HG03139 (cell line): Measurements from ENCODE around the gene ZNF628.

Source experiments
- ATAC-seq: cut with Tn5 transposase; IDR thresholded peaks from one replicate; pipeline ENCODE4 v1.9.1; 2021; ENCODE audit not compliant: unreplicated experiment

The ZNF628 gene

DNA sequence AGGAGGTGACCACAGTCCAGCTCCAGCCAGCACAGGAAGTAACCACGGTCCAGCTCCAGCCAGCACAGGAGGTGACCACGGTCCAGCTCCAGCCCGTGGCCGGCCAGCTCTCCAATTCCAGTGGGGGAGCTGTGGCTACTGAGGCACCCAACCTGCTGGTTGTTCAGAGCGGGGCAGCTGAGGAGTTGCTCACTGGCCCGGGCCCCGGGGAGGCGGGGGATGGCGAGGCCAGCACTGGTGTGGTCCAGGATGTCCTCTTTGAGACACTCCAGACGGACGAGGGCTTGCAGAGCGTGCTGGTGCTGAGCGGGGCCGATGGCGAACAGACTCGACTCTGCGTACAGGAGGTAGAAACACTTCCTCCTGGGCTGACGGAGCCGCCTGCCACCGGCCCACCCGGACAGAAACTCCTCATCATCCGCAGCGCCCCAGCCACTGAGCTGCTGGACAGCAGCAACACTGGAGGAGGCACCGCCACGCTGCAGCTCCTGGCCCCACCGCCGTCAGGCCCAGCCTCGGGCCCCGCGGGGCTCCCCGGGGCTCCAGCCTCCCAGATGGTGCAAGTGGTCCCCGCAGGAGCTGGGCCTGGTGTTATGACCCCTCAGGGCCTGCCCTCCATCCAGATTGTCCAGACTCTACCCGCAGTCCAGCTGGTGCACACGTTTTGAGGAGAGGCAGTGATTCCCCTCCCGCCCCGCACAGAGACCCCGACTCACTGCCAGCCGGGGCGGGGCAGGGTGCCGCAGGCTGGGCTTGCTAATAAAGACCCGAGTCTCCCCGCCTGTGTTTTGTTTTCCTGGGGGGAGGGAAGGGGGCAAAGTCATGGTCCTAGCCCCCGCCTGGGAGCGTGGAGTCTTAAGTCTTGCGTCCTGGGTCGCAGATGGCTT is 7.5 kb downstream of the ZNF628 start:
- no peak for ATAC-seq

DNA sequence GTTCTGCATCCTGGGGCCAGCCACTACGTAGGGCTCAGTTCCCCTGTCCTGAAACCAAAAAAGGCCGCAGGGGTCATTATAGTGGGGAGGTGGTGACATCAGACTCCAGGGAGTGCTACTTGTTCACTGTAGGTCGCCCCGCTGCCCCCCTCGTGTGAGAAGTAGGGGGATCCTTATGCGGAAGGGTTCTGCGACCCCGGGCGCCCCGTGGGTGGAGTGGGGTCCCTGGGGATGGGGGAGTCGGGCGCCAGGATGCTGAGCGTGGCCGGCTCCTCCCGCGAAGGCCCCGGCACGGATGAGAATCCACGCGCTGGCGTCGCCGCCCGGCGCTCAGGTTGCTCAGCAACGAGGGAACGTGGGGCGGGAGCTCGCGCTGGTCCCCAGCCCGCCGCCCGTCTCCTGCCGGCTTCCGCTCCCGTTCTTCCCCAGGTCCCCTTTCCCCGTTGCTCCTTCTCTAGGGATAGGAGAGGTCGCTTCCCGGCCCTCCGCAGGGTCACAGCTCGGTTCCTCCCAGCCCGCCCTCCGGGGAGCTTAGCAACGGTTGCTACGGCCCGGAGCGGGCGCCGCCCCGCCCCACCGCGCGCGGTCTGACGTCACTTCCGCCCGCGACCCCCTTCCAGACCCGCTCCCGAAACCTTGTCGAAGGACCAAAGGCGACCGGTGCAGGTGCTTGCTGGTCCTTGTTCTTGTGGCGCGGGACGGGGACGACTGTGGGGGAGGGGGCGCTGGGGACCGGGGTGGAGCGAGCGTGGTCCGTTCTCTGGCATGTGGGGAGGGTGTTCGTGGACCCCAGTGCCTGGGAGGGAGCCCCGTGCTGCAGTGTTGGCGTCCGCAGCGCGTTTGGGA is 8.4 kb downstream of the ZNF628 start, which contains the start of gene NAT14:
Gene NAT14 (plus strand): TSS at position 596 of the 846 bp plus-strand sequence. CDS start 521 bp downstream, outside the sequence.
- no peak for ATAC-seq

DNA sequence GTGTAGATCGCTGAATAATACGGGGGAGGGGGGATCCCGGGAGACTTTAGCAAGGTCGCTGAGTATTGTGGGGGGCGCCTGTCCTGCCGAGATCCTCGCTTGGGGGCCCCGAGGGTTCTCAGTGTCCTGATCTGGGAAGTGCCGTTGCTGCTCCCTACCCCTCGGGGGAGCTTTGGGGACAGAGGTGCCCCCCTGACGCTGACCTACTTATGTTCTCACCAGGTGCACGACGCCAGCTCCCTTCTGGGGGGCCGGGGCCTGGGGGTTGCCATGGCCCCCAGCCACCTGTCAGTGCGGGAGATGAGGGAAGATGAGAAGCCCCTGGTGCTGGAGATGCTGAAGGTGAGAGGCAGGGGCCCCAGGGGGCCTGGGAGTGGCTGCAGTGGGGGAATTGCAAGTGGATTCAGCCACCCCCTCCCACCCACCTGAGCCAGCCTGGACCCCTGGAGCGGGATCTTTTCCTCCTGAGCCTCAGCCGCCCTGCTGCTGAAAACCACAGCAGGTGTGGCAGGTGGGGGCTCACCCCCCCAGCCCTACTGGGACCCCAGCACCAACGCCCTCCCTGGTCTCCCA is 9.1 kb downstream of the ZNF628 start:
- ATAC-seq: no peak

DNA sequence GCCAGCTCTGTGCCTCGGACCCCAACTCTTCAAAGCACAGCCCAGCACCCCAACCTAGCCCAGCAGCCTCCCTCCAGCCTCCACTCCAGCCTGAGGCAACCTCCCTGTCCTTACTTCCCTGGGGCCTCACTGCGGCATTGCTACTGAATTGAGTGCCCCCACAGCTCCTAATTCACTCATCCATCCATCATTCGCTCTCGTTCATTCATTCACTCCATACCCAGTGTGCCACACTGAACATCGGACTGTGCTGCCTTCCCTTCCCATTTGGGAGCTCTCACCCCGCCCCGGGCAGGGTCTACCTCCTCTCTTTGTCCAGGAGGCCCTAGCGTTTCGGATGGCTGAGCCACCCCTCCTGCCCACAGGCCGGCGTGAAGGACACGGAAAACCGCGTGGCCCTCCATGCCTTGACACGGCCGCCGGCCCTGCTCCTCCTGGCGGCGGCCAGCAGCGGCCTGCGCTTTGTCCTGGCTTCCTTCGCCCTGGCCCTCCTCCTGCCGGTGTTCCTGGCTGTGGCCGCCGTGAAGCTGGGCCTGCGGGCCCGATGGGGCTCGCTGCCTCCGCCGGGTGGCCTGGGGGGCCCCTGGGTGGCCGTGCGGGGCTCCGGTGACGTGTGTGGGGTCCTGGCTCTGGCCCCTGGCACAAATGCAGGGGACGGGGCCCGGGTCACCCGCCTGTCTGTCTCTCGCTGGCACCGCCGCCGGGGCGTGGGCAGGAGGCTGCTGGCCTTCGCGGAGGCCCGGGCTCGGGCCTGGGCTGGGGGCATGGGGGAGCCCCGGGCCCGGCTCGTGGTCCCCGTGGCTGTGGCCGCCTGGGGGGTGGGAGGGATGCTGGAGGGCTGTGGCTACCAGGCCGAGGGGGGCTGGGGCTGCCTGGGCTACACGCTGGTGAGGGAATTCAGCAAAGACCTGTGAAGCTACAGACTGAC is 9.9 kb downstream of the ZNF628 start:
- ATAC-seq: no peak

DNA sequence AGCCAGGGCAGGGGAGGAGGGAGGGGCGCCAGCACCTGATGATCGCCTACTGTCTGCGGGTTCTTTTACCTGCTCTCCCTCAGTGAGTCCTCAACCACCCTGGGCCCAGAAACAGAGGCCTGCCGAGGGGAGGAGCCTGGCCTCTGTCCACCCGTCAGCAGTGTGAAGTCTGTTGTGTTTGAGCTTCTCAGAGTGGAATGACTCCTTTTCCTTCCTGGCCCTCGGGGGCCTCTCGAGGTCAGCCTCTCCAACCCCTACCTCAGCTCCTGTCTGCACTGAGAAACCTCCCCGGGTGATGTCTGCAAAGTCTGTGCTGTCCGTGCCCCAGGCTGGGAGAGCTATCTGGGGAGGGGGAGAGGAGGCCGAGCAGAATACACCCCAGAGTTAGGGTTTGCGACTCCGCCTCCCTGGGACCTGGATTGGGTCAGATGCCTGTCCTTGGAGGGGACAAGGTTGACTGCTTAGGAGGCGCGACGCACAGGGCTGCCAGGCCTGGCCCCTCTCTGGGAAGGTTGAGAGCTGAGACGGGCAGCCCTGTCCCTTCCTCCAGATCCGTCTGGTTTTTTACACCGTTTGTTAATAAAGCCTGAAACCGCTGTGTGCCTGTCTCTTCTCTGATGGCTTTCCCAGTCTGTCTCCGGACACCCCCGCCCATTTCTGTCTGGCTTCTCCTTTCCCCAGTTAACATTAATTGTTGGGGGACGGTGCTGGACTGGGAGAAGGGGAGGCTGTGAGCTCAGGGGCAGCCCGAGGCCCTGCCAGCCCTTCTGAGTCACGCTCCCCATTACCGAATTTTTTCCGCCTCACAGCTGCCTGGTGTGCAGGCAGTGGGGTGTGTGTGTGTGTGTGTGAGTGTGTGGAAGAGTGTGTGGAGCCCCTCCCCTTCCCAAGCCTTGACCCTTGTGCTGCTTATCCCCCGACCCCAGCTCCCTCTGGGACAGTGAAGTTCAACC is 10.8 kb downstream of the ZNF628 start:
- no peak for ATAC-seq

DNA sequence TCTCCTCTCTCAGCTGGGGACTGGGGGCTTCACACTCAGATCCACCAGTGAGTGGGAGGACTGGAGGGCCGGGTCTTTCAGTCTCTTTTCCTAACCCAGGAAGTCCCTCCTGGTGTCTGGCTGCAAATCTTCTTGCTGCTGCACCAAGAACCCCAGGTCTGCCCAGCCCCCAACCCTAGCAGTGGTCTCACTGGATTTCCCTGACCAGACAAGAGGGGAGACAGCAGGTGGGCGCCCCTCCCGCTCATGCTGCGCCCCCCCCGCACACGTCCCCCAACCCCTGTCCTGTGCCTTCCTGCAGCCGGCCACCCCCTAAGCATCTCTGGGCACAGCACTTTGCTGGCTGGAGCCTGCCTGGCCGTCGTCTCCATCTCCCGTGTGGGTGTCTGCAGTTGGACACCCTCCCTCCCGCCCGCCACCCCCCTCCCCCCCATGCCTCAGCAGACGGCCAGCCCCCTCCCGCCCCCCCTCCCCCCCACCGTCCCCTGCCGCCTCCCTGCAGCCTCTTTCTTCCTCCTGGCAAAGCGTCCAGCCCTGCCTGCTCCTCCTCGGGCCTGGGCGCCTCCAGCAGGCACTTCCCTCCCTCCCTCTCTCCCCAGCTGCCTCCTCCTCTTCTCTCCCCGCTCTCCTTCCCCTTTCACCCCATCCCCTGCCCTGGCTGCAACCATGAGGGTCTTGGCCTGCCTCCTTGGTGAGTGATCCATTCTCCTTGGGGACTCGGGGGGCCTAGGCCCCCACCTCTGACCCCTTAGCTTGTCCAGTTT is 11.7 kb downstream of the ZNF628 start, which contains the start of gene SSC5D:
Gene SSC5D (plus strand): TSS at position 513 of the 764 bp plus-strand sequence. CDS start 154 bp downstream, at position 667.
- ATAC-seq: no peak

DNA sequence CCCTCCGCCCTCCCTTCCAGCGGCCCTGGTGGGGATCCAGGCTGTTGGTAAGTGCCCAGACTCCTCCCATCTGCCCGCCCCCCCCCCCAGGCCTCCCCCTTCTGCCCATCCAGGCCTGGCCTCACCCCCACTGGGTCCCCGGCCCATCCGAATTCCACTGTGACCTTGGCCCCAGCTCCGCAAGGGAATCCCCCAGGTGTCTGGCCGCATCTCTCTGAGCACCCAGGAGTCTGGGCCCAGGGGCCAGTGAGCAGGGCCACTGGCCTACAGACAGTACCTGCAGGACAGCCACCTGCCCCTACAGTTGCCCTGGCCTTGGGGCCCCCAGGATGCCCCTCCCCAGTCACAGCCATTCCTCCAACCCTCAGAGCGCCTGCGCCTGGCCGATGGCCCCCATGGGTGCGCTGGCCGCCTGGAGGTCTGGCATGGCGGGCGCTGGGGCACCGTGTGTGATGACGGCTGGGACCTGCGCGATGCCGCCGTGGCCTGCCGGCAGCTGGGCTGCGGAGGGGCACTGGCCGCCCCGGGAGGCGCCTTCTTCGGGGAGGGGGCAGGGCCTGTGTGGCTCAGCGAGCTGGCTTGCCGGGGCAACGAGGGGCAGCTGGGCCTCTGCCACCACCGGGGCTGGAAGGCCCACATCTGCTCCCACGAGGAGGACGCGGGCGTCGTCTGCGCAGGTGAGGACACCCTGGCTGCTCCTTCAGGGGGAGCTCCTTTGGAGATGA is 12.7 kb downstream of the ZNF628 start:
- no peak for ATAC-seq

DNA sequence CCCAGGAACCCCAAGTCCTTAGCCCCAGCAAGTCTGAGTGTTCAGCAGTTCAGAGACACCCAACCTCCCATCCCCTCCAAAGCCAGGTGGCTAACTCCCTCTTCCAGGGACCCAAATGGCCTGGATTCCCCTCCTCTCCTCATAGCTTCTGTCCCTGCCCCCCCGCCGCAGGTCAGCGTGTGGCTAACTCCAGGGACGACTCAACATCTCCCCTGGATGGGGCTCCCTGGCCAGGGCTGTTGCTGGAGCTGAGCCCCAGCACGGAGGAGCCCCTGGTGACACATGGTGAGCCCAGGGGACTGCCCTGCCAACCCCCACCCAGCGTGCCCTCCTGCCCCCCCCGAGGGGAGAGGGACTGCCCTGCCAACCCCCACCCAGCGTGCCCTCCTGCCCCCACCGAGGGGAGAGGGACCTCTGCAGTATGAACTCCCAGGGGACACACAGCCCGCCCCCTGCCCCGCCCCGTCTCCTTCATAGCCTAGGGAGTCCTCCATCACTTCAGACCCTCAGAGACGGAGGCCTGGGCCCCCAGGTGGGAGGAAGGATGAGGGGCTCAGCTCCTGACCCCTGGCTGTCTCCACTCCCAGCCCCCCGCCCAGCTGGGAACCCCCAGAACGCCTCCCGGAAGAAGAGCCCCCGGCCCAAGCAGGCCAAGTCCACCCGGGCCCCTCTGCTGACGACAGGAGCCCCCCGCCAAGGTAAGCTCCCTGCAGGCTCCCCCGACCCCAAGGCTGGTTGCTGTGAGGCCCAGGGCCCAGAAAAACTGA is 13.5 kb downstream of the ZNF628 start:
- ATAC-seq: no peak

DNA sequence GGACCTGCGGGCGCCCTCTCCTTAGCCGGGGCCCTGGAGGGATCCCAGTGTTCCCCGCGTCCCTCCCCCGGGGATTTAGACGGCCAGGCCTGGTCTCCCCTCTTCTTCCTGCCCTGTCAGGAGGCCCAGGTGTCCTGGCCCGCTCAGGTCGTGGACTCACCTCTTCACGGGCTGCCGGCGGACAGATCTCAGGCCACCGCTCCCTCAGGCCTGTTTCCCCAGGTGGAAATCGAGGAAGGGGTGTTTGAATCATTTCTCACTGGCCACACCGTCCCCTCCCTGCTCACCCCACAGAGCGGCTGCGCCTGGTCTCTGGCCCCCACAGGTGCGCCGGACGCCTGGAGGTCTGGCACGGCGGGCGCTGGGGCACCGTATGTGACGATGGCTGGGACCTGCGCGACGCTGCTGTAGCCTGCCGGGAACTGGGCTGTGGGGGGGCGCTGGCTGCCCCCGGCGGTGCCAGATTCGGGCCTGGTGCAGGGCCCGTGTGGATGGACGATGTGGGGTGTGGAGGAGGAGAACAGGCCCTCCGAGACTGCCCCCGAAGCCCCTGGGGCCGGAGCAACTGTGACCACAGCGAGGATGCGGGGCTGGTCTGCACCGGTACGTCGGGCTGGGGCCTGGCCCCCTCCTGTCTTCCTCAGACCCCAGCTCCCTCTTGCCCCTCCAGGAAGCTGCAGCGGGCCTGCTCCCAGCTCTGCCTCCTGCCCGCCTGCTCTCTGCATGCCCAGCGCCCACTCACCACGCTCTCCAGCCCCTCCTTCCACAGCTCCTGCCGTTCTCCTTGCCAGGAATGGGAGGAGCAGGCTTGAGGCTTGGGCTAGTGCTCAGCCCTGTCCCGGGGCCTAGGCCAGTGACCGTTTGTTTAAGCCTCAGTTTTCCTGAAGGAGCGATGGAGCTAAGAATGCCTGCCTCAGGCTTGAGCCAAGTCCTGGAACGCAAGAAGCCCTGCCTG is 14.3 kb downstream of the ZNF628 start:
- no peak for ATAC-seq

DNA sequence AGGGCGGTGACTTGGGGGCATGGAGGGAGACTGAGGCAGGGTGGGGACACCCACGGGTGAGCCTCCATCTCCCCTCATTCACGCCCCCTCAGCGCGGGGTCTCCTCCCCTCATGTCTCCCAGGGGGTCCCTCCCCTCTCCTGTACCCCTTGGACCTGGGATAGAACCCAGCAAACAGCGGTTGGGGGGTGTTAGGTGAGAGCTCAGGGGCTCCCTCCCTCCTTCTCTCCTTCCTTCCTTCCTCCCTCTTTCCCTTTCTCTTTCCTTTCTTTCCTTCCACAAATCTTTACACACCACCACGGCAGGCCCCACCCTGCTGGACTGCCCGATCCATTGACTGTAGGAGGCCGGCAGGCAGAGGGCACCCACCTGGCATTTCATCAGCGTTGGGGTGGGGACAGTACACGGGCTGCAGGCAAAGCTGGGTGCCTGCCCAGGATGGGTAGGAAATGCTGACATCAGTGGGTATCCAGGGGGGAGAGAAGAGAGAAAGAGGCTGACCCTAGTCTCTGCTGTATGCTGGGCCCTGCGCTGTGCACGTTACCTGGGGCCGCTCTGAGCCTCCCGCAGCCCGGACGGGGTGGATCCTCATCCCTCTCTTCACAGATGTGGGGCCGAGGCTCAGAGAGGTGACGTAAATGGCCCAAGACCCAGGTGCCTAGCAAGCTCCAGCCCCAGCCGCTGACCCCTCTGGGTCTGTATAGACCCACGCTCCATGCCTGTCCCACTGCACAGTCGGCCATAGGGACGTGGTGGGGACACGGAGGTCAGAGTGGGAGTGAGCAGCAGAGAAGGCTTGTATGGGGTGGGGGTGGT is 15.3 kb downstream of the ZNF628 start:
- no peak for ATAC-seq

DNA sequence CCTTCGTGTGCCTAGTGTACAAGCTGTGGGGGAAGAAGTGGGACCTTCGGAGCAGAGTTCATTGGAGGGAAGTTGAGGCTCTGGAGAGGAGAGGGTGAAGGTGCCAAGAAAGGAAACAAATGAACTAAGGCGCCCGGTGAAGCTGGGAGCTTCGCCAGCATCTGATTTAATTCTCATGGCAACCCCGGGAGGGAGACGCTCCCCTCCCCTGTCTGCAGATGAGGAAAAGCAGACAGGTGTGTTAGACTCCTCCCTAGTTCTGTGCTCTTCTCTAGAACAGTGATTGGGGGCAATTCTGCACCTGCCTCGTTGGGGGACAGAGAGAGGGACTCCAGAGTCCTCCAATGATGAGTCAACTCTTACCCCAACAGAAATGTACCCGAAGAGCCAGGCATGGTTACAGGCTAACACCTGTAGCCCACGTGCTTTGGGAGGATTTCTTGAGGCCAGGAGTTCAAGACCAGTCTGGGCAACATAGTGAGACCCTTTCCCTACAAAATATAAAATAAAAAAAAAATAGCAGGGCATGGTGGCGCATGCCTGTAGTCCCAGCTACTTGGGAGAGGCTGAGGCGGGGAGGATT is 16.0 kb downstream of the ZNF628 start:
- ATAC-seq: no peak

DNA sequence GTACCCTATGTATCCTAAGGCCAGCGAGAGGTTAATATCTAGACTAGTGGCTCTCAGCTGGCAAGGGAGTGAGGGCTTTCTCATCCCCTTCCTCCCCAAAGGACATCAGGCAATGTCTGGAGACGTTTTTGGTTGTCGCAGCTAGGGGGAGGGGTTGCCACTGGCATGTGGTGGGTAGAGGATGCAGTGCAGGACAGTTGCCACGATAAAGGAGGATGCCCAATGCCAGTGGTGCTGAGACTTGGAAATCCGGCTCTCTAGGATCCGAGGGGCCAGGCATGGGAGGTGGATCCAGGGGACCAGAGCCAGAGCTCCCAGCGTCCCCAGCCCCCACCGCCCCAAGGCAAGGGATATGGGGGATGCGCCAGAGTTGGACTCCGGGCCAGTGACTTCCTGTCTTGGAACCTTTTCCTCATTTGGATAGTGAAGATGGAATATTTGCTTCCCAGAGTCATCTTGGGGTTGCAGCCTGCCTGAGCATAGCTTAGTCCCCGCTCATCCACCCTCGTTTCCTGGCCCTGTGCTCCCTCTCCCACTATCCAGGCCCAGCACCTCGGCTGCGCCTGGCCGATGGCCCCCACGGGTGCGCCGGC is 16.7 kb downstream of the ZNF628 start:
- no peak for ATAC-seq

DNA sequence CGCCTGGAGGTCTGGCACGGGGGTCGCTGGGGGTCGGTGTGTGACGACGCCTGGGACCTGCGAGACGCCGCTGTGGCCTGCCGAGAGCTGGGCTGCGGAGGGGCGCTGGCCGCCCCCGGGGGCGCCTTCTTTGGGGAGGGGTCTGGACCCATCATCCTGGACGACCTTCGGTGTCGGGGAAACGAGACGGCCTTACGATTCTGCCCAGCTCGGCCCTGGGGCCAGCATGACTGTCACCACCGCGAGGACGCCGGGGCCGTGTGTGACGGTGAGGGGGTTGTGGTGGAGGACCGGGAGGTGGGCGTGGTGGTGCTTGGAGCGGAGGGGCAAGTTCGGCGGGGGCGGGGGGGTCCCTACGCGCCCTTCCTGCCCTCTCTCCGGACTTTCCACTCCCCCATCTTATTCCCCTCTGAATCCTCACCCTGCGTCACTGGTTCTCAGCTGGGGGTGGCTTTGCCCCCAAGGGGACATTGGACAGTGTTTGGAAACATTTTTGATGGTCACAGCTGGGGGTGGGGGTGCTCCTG is 17.3 kb downstream of the ZNF628 start:
- ATAC-seq: no peak

DNA sequence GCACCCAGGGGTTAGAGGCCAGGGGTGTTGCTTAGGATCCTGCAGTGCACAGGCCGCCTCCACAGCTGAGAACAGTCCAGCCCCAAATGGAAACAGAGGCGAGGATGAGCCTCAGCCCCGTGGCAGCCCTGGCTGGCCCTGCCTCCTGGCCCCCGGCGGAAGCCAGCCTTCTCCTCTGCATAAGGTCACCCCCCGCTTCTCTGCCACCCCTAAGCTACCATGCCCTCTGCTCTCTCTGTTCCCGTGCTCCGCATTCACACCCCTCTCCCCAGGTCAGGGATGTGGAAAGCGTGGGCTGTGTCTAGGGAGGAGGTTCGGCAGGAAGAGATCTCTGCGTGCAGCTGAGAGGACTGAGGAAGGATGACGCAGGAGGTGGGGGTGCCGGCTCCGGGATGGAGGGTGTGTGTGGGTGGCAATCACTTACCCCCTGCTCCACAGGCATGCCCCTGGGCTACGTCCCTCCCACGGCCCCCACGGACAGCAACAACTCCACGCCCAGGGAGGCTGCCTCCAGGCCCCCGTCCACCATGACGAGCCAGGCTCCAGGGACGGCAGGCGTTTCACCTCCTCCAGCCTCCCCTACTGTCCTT is 17.9 kb downstream of the ZNF628 start:
- ATAC-seq: no peak
